Upper lobe of left lung (tissue), 4 donors: ENCODE measurements around the gene MAPK8IP1.

ENCODE experiments used
- POLR2AphosphoS5 ChIP-seq, 2 donors: sonication (generic); formaldehyde crosslinking; IDR thresholded peaks; one replicate each; pipeline ENCODE4 v1.5.1; 2017; ENCODE audit warnings: antibody characterized with exemption in 2 of 2
- TF ChIP-seq, protein P1 (sequence below), 6 experiments: fragments of 450-650 bp in 4 of 6; fragments of 200-600 bp in 2 of 6; sonication (generic) in 2 of 6; IDR thresholded peaks; one replicate each; pipeline ENCODE4 v1.5.1; 2016 to 2019; ENCODE audit warnings: antibody characterized with exemption in 6 of 6

DNA sequence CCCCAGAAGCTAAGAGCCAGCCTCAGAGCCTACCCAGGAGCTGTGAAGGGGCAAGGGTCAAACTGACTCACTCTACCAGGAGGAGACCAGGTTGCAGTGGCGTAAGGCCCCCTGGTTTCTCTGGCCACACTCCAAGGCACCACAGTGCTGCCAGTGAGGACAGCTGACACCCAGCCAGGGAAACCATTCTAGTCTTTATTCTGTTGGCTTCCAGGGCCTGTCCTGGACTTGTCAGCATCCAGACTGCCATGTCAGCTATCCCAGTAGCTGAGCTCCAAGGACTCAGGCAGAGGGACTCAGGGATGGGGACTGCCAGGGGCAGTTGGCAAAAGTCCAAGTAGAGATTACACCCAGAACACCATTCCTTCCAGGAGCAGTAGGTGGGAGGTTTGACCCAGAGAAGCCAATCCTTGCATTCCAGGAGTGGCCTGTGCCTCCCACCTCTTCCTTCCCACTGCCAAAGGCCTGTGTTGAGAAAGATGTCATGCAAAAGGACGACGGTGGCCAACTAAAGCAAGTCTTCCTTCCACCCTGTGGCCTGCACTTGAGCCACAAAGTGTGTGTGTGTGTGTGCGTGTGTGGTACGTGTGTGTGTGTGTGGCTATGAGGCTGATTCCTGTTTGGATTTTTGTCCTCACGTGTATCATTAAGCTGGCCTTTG lies 3.6 kb upstream of the MAPK8IP1 start:
- TF ChIP-seq POLR2AphosphoS5 (IDR thresholded peaks at IDR 0.05), result no peak
- TF ChIP-seq, protein P1, sequence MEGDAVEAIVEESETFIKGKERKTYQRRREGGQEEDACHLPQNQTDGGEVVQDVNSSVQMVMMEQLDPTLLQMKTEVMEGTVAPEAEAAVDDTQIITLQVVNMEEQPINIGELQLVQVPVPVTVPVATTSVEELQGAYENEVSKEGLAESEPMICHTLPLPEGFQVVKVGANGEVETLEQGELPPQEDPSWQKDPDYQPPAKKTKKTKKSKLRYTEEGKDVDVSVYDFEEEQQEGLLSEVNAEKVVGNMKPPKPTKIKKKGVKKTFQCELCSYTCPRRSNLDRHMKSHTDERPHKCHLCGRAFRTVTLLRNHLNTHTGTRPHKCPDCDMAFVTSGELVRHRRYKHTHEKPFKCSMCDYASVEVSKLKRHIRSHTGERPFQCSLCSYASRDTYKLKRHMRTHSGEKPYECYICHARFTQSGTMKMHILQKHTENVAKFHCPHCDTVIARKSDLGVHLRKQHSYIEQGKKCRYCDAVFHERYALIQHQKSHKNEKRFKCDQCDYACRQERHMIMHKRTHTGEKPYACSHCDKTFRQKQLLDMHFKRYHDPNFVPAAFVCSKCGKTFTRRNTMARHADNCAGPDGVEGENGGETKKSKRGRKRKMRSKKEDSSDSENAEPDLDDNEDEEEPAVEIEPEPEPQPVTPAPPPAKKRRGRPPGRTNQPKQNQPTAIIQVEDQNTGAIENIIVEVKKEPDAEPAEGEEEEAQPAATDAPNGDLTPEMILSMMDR (IDR thresholded peaks at IDR 0.05), result no peak
